Renal cortex interstitium (tissue), 11 donors: ENCODE data around the gene ZNF579. TPM values are rescaled to one million over a fixed set of nuclear protein-coding genes. Genes with fewer than 3 reads are reported as not detected.
"Not testable (repeated sequence)": the region's sequence is repeated elsewhere in the genome, so short reads cannot be mapped to it uniquely, and the experiment has no call there.

Experiments
- DNase-seq, 11 donors: peaks; one replicate each; pipeline ENCODE4 v3.0.0-alpha.2; 2013; ENCODE audit warnings: low read depth in 9 of 11, low spot score in 4 of 11; ENCODE audit errors: extremely low read depth in 1 of 11
- polyA plus RNA-seq, 3 donors: library from polyadenylated mRNA; unstranded; fragments of 120-200 nt; gene quantifications; one replicate each; pipeline ENCODE4 v1.2.1, GENCODE V29; 2013; ENCODE audit not compliant: insufficient read length in 3 of 3

Gene ZNF579
- polyA plus RNA-seq, 3 donors = 13.8 to 21.2 (median 19.5) TPM

GRCh38 chr19:55599842-55600661 lies 19.4 kb upstream of the ZNF579 start, which contains the start of gene ZNF524:
ZNF524 (plus strand) TSS chr19:55600288; CDS start chr19:55602113, 1,825 bp downstream.
- peak in 9 of 11 donors; percentile 81 to 98 (median 89) for DNase-seq

- peak; percentile 98 to 100 (median 99) for DNase-seq
Observed at GRCh38 chr19:55599468-55599841, 18.8 kb upstream of the ZNF579 start, which contains the start of gene FIZ1. FIZ1 (minus strand) TSS chr19:55599517; CDS start chr19:55597865, 1,652 bp downstream.

GRCh38 chr19:55598719-55599467 lies 18.2 kb upstream of the ZNF579 start:
- DNase-seq = peak; percentile 80 to 89 (median 84)

- DNase-seq = no peak
Observed at GRCh38 chr19:55598034-55598433, 17.4 kb upstream of the ZNF579 start.

- DNase-seq = no peak
Observed at GRCh38 chr19:55597501-55597921, 16.9 kb upstream of the ZNF579 start.

GRCh38 chr19:55596304-55596703 lies 15.7 kb upstream of the ZNF579 start:
- DNase-seq = no peak

- DNase-seq = no peak
Observed at GRCh38 chr19:55594996-55595545, 14.4 kb upstream of the ZNF579 start.

- DNase-seq = no peak
Observed at GRCh38 chr19:55593096-55593772, 12.6 kb upstream of the ZNF579 start.

GRCh38 chr19:55592391-55593090 lies 11.9 kb upstream of the ZNF579 start:
- DNase-seq = no peak

GRCh38 chr19:55591555-55591954 lies 10.9 kb upstream of the ZNF579 start:
- no peak for DNase-seq

- no peak for DNase-seq
Observed at GRCh38 chr19:55590617-55591016, 10.0 kb upstream of the ZNF579 start.

GRCh38 chr19:55590109-55590508 lies 9.5 kb upstream of the ZNF579 start:
- DNase-seq = no peak

GRCh38 chr19:55588738-55589137 lies 8.1 kb upstream of the ZNF579 start:
- DNase-seq = no peak

GRCh38 chr19:55586976-55587668 lies 6.5 kb upstream of the ZNF579 start:
- peak; percentile 88 to 94 (median 93) for DNase-seq

- DNase-seq = peak in 8 of 11 donors; percentile 51 to 86 (median 82)
Observed at GRCh38 chr19:55585658-55586339, 5.2 kb upstream of the ZNF579 start.

- no peak for DNase-seq
Observed at GRCh38 chr19:55584871-55585270, 4.2 kb upstream of the ZNF579 start.

- DNase-seq = not testable (repeated sequence)
Observed at GRCh38 chr19:55583897-55584296, 3.2 kb upstream of the ZNF579 start.
